Left colon (tissue), 2 donors: ENCODE results near the gene ZFR. TPM values are rescaled to one million over a fixed set of nuclear protein-coding genes. Genes with fewer than 3 reads are reported as not detected.
"Not testable (repeated sequence)": the region's sequence is repeated elsewhere in the genome, so short reads cannot be mapped to it uniquely, and the experiment has no call there.

ENCODE experiments used
- ATAC-seq: fragments of 200-7000 bp; cut with Tn5 transposase; one replicate; pipeline ENCODE4 v1.9.1; 2020; ENCODE audit warnings: mild to moderate bottlenecking, moderate library complexity
- DNase-seq, 2 donors: peaks; one replicate each; pipeline ENCODE4 v3.0.0-alpha.2; 2020
- intact Hi-C, 2 donors: fragments of 100-400 bp; cut with DNase I in 1 of 2; cut with micrococcal nuclease in 1 of 2; formaldehyde crosslinking; loops; one replicate each; pipeline versions ENCODE4 v1.11.2 to v1.14.0; 2022; cut with DNase I, micrococcal nuclease
- total RNA-seq, 2 donors: library from RNA; stranded (reverse); fragmentation: NEBNext Ultra II Directional; extraction: Animal tissue kit (Norgen Biotek cat#: 25700); gene quantifications; one replicate each; pipeline ENCODE4 v1.2.1, GENCODE V29; 2021
- donor health status: DM: no; HTN: no; CAD: no.
- donor health status: DM: yes; HTN: yes; CAD: no.

The ZFR gene
- total RNA-seq, 2 donors from 2014 or later: 45.7 to 48.6 TPM

- DNase-seq: no peak
- intact Hi-C loops: no loop called here
- no peak for ATAC-seq
Measured at GRCh38 chr5:32383586-32383985, 61.0 kb downstream of the ZFR start.

GRCh38 chr5:32383065-32383464 is 61.5 kb downstream of the ZFR start:
- DNase-seq (no peak), ATAC-seq (no peak)
- intact Hi-C loops: no loop called here

- intact Hi-C loops: no loop called here
- DNase-seq: no peak
- no peak for ATAC-seq
Measured at GRCh38 chr5:32379421-32379820, 65.1 kb downstream of the ZFR start.

- intact Hi-C loops: no loop called here
- DNase-seq (no peak), ATAC-seq (no peak)
Measured at GRCh38 chr5:32378966-32379365, 65.6 kb downstream of the ZFR start.

GRCh38 chr5:32369542-32370155 is 74.9 kb downstream of the ZFR start:
- intact Hi-C loops: no loop called here
- ATAC-seq (no peak), DNase-seq (no peak)

- intact Hi-C loops: no loop called here
- no peak for ATAC-seq
Measured at GRCh38 chr5:32369032-32369431, 75.5 kb downstream of the ZFR start.

GRCh38 chr5:32367271-32367670 is 77.3 kb downstream of the ZFR start:
- ATAC-seq, intact Hi-C loops, DNase-seq: not testable (repeated sequence)

More at GRCh38 chr5:32369032-32369431, 75.5 kb downstream of the ZFR start:
- DNase-seq: no peak

- intact Hi-C loops: no loop called here
- ATAC-seq (no peak), DNase-seq (no peak)
Measured at GRCh38 chr5:32365623-32366022, 78.9 kb downstream of the ZFR start.

GRCh38 chr5:32363030-32363429 is 81.5 kb downstream of the ZFR start:
- intact Hi-C loops: no loop called here
- DNase-seq (no peak), ATAC-seq (no peak)

GRCh38 chr5:32362527-32362926 is 82.0 kb downstream of the ZFR start:
- intact Hi-C loops: no loop called here
- ATAC-seq (no peak), DNase-seq (no peak)

GRCh38 chr5:32360906-32361305 is 83.6 kb downstream of the ZFR start:
- no peak for ATAC-seq
- no peak for DNase-seq
- intact Hi-C loops: no loop called here

- no peak for ATAC-seq
- no peak for DNase-seq
- intact Hi-C loops: no loop called here
Measured at GRCh38 chr5:32358611-32359010, 85.9 kb downstream of the ZFR start.

- intact Hi-C loops: no loop called here
- DNase-seq (no peak), ATAC-seq (no peak)
Measured at GRCh38 chr5:32357658-32358057, 86.9 kb downstream of the ZFR start.

GRCh38 chr5:32355686-32356085 is 88.9 kb downstream of the ZFR start:
- ATAC-seq (no peak), DNase-seq (no peak)
- intact Hi-C loops: no loop called here

- intact Hi-C loops: no loop called here
- DNase-seq: no peak
- ATAC-seq: no peak
Measured at GRCh38 chr5:32353420-32353819, 91.1 kb downstream of the ZFR start.

GRCh38 chr5:32352685-32353084 is 91.9 kb downstream of the ZFR start:
- intact Hi-C loops: no loop called here
- ATAC-seq (no peak), DNase-seq (no peak)

GRCh38 chr5:32346869-32347268 is 97.7 kb downstream of the ZFR start:
- ATAC-seq (no peak), DNase-seq (no peak)
- intact Hi-C loops: no loop called here

GRCh38 chr5:32343058-32343672 is 101.4 kb downstream of the ZFR start:
- intact Hi-C loops: no loop called here
- ATAC-seq (no peak), DNase-seq (no peak)

- DNase-seq: no peak
- no peak for ATAC-seq
- intact Hi-C loops: no loop called here
Measured at GRCh38 chr5:32342656-32343055, 101.9 kb downstream of the ZFR start.

- ATAC-seq (no peak), DNase-seq (no peak)
- intact Hi-C loops: no loop called here
Measured at GRCh38 chr5:32339878-32340277, 104.7 kb downstream of the ZFR start.

- ATAC-seq (no peak), DNase-seq (no peak)
- intact Hi-C loops: no loop called here
Measured at GRCh38 chr5:32339198-32339597, 105.3 kb downstream of the ZFR start.
